Endodermal cell (in vitro differentiated cells): Measurements from ENCODE around the gene FER. TPM values are rescaled to one million over a fixed set of nuclear protein-coding genes. Genes with fewer than 3 reads are reported as not detected.

Experiments used
- DNase-seq: peaks from one replicate; pipeline ENCODE4 v3.0.0-alpha.2; 2017
- H3K27ac ChIP-seq: 2 replicates; pipeline ENCODE4 v1.5.1; 2013; ENCODE audit warnings: mild to moderate bottlenecking, low read depth, low read length, moderate library complexity
- H3K27me3 ChIP-seq: 2 replicates; pipeline ENCODE4 v1.6.1; 2013; ENCODE audit warnings: mild to moderate bottlenecking, low read length, moderate library complexity; ENCODE audit not compliant: insufficient read depth, control insufficient read depth, poor library complexity, severe bottlenecking
- H3K36me3 ChIP-seq: 2 replicates; pipeline ENCODE4 v1.7.0; 2013; ENCODE audit warnings: mild to moderate bottlenecking, low read length, moderate library complexity; ENCODE audit not compliant: control insufficient read depth, insufficient read depth
- H3K4me1 ChIP-seq: one replicate; pipeline ENCODE4 v1.7.0; 2013; ENCODE audit warnings: low read length; ENCODE audit not compliant: control insufficient read depth, insufficient read depth
- H3K4me3 ChIP-seq: 2 replicates; pipeline ENCODE4 v1.5.1; 2013; ENCODE audit warnings: mild to moderate bottlenecking, low read length, moderate library complexity
- H3K9ac ChIP-seq: 2 replicates; pipeline ENCODE4 v1.6.1; 2013; ENCODE audit warnings: mild to moderate bottlenecking, low read length, moderate library complexity; ENCODE audit not compliant: poor library complexity, severe bottlenecking; ENCODE audit errors: extremely low read depth
- H3K9me3 ChIP-seq: 2 replicates; pipeline ENCODE4 v1.6.1; 2013; ENCODE audit warnings: mild to moderate bottlenecking, low read length, moderate library complexity; ENCODE audit not compliant: control insufficient read depth
- H3K27ac Mint-ChIP-seq: 2 replicates; pipeline ENCODE4 v1.8.0; 2020; ENCODE audit warnings: mixed read lengths
- H3K27me3 Mint-ChIP-seq: 2 replicates; pipeline ENCODE4 v1.8.0; 2021; ENCODE audit warnings: mild to moderate bottlenecking, mixed read lengths; ENCODE audit not compliant: insufficient read depth
- H3K36me3 Mint-ChIP-seq: 2 replicates; pipeline ENCODE4 v1.8.0; 2020; ENCODE audit warnings: low read depth, mixed read lengths
- H3K4me1 Mint-ChIP-seq: 2 replicates; pipeline ENCODE4 v1.8.0; 2020; ENCODE audit warnings: mixed read lengths
- H3K4me3 Mint-ChIP-seq: 2 replicates; pipeline ENCODE4 v1.8.0; 2020; ENCODE audit warnings: mild to moderate bottlenecking, moderate library complexity, mixed read lengths
- H3K9me3 Mint-ChIP-seq: 2 replicates; pipeline ENCODE4 v1.8.0; 2020; ENCODE audit warnings: mild to moderate bottlenecking, mixed read lengths
- WGBS, 2 experiments: methylation state at CpG; one replicate each; pipeline versions ENCODE4 v1.1.5 to v1.1.7; 2013; ENCODE audit warnings: missing lambda C conversion rate in 2 of 2, mixed read lengths in 1 of 2; ENCODE audit not compliant: insufficient coverage in 1 of 2, insufficient read length in 1 of 2; 5-methylcytosine and 5-hydroxymethylcytosine counted together
- total RNA-seq, 2 donors: library from RNA; stranded (reverse); fragmentation: NEBNext Ultra II Directional in 1 of 2; extraction: Animal tissue kit (Norgen Biotek cat#: 25700) in 1 of 2; gene quantifications; 2 replicates in 1 of 2; 3 replicates in 1 of 2; pipeline ENCODE4 v1.2.1, GENCODE V29; 2021
- TF ChIP-seq, protein P1 (sequence below): fragments of 200-600 bp; sonication (generic); conservative IDR thresholded peaks from 2 replicates; pipeline ENCODE4 v1.5.0; 2021; ENCODE audit warnings: antibody characterized with exemption, mild to moderate bottlenecking

FER gene
- total RNA-seq, 2 donors from 2014 or later: 24.5 to 26.8 TPM

- Histone ChIP-seq H3K4me3 (no peak overlapping the region), H3K36me3 (no peaks in the 10 kb centered on the region), H3K9ac (no peak overlapping the region), H3K4me1 (no peaks in the 10 kb centered on the region), H3K9me3 (peaks cover 4% of the 10 kb centered on the region), H3K27me3 (no peaks in the 10 kb centered on the region), H3K27ac (no peak overlapping the region)
- H3K36me3 Mint-ChIP-seq: peaks cover 10% of the 10 kb centered on the region
- no peaks in the 10 kb centered on the region for H3K27me3 Mint-ChIP-seq
- H3K4me3 Mint-ChIP-seq: no peak overlapping the region
- no peaks in the 10 kb centered on the region for H3K9me3 Mint-ChIP-seq
- H3K27ac Mint-ChIP-seq: no peak overlapping the region
- DNase-seq: no peak
- 95% methylated on average over 3 of the region's 4 CpGs; no CpG with 5 or more reads in 1 of the 2 experiments for WGBS, 2 experiments
- no peaks in the 10 kb centered on the region for H3K4me1 Mint-ChIP-seq
- TF ChIP-seq, protein P1, sequence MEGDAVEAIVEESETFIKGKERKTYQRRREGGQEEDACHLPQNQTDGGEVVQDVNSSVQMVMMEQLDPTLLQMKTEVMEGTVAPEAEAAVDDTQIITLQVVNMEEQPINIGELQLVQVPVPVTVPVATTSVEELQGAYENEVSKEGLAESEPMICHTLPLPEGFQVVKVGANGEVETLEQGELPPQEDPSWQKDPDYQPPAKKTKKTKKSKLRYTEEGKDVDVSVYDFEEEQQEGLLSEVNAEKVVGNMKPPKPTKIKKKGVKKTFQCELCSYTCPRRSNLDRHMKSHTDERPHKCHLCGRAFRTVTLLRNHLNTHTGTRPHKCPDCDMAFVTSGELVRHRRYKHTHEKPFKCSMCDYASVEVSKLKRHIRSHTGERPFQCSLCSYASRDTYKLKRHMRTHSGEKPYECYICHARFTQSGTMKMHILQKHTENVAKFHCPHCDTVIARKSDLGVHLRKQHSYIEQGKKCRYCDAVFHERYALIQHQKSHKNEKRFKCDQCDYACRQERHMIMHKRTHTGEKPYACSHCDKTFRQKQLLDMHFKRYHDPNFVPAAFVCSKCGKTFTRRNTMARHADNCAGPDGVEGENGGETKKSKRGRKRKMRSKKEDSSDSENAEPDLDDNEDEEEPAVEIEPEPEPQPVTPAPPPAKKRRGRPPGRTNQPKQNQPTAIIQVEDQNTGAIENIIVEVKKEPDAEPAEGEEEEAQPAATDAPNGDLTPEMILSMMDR: no peak
These were observed 120.0 kb downstream of the FER start for GRCh38 chr5:108867656-108868055.

- no peaks in the 10 kb centered on the region for H3K36me3 ChIP-seq
- no peaks in the 10 kb centered on the region for H3K9me3 Mint-ChIP-seq
- no peaks in the 10 kb centered on the region for H3K27me3 ChIP-seq
- 93% methylated on average over 1 of the region's 1 CpG for WGBS, 2 experiments
- peaks cover 8% of the 10 kb centered on the region for H3K36me3 Mint-ChIP-seq
- H3K27ac ChIP-seq: no peak overlapping the region
- H3K4me3 ChIP-seq: no peak overlapping the region
- no peak overlapping the region for H3K9ac ChIP-seq
- no peak overlapping the region for H3K4me3 Mint-ChIP-seq
- H3K4me1 ChIP-seq: no peaks in the 10 kb centered on the region
- TF ChIP-seq, protein P1: no peak
- no peak overlapping the region for H3K27ac Mint-ChIP-seq
- H3K27me3 Mint-ChIP-seq: no peaks in the 10 kb centered on the region
- H3K9me3 ChIP-seq: peaks cover 4% of the 10 kb centered on the region
- no peaks in the 10 kb centered on the region for H3K4me1 Mint-ChIP-seq
- no peak for DNase-seq
These were observed 121.4 kb downstream of the FER start for GRCh38 chr5:108869066-108869465.

DNA sequence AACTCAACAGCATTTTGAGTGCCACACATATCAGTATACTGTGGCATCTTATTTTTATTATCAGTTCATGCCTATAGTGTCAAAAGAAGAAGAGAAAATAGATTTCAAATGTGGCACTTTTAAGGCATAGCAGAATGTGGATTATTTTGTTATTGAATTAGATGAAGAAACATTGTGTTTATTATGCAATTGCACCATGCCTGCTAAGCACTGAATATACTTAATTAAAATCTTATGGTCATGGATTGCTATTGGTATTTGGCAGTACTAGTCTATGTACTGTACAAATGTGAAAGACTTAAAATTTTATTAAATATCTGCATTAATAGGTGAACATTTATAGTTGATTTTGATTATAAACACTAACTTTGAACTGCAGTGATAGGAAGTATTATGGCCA lies 128.8 kb downstream of the FER start:
- H3K27me3 ChIP-seq: no peaks in the 10 kb centered on the region
- DNase-seq: no peak
- no peaks in the 10 kb centered on the region for H3K4me1 ChIP-seq
- H3K4me3 Mint-ChIP-seq: no peak overlapping the region
- no peak overlapping the region for H3K27ac Mint-ChIP-seq
- no peak overlapping the region for H3K4me3 ChIP-seq
- TF ChIP-seq, protein P1: no peak
- H3K27me3 Mint-ChIP-seq: no peaks in the 10 kb centered on the region
- no peaks in the 10 kb centered on the region for H3K36me3 ChIP-seq
- H3K9me3 Mint-ChIP-seq: peaks cover 8% of the 10 kb centered on the region
- no peaks in the 10 kb centered on the region for H3K4me1 Mint-ChIP-seq
- H3K9ac ChIP-seq: no peak overlapping the region
- H3K36me3 Mint-ChIP-seq: peaks cover 6% of the 10 kb centered on the region
- H3K27ac ChIP-seq: no peak overlapping the region
- peaks cover 5% of the 10 kb centered on the region for H3K9me3 ChIP-seq
